ENCODE data around the gene MFN2. TPM values are rescaled to one million over a fixed set of nuclear protein-coding genes. Genes with fewer than 3 reads are reported as not detected.

The MFN2 gene
- total RNA-seq, 2 donors from 2014 or later = 75.2 to 101 TPM

DNA sequence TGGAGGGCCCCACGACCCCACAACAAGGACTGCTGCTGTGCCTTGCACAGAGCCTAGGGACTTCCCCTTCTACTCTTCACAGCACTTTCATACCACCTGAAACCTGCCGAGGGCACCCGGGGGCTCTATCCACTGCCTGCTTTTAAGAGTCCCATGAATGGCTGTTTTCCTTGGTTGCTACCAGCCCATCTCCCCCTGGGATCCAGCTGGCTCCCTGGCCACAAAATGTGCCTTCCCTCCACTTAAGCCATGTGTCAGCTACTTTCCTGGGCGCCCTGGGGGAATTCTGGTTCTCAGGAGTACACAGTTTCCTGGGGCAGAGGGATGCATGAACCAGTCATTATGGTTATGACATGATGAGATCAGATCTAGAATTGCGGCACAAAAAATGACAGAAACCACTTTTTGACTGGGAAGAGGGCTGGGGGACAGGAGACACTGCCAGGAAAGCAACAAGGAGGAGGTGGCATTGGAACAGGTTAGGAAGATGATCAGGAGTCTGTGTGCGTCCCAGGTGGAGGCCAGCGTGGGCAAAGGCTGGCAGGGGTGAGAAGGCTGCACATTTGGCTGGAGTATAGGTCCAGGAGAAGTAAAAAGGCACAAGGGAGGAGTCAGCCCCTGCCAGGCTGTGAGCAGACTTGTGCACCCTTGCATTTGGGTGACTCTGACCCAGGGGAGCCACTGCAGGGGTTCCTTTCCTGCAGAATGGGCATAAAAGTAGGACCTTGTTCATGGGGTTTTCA, 79.6 kb downstream of the MFN2 start:
- peaks cover 6% of the 10 kb centered on the region for H3K36me3 Mint-ChIP-seq
- H3K27ac Mint-ChIP-seq = peak overlapping the region; percentile 57 to 60
- H3K27me3 Mint-ChIP-seq = peaks cover 16 to 24% of the 10 kb centered on the region in 2 donors
- H3K4me1 Mint-ChIP-seq (ENCODE audit: low read depth in 2 of 2) = peaks cover 45 to 51% of the 10 kb centered on the region in 2 donors
- no peaks in the 10 kb centered on the region for H3K9me3 Mint-ChIP-seq
- peak overlapping the region; percentile 59 for H3K4me3 Mint-ChIP-seq
- peak in 1 of 2 donors; percentile 48 for ATAC-seq
- no peak for DNase-seq (ENCODE audit: low spot score)

DNA sequence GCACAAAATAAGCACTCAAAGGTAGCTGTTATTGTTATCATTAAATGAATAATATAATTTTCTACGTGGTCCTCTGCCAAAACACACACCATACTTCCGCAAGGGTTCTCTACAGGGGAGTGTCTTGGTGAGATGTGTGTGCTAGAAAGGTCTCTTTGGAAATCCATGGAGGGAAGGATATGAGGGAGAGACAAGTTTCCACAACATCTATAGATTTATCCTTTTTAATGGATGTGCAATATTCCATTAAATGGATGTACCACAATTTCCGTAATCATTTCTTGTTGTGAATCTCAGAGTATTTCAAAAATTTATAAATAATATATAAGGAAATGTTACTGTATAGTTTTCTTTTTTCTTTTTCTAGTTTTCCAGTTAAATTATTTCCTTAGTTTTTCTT, 80.3 kb downstream of the MFN2 start:
- H3K4me3 Mint-ChIP-seq = no peak overlapping the region
- no peak for ATAC-seq
- H3K27ac Mint-ChIP-seq = peak overlapping the region in 1 of 2 donors; percentile 57
- peaks cover 42 to 49% of the 10 kb centered on the region in 2 donors for H3K4me1 Mint-ChIP-seq (ENCODE audit: low read depth in 2 of 2)
- peaks cover 6% of the 10 kb centered on the region for H3K36me3 Mint-ChIP-seq
- DNase-seq (ENCODE audit: low spot score) = no peak
- H3K27me3 Mint-ChIP-seq = peaks cover 16 to 24% of the 10 kb centered on the region in 2 donors
- H3K9me3 Mint-ChIP-seq = no peaks in the 10 kb centered on the region

Other genes with a start within 250 kb of the MFN2 start
- gene AGTRAP, start 244.3 kb upstream of the MFN2 start, total RNA-seq = 10 to 100 TPM; 40.3 to 52.0 TPM
- not detected for gene C1orf167, start 218.3 kb upstream of the MFN2 start, total RNA-seq
- gene MTHFR, start 174.5 kb upstream of the MFN2 start, total RNA-seq = 10 to 100 TPM; 25.7 to 30.4 TPM
- gene CLCN6, start 174.3 kb upstream of the MFN2 start, total RNA-seq = 10 to 100 TPM; 15.0 to 31.0 TPM
- not detected for gene NPPA, start 132.7 kb upstream of the MFN2 start, total RNA-seq
- gene NPPB, start 121.5 kb upstream of the MFN2 start, total RNA-seq = not detected
- gene KIAA2013, start 54.0 kb upstream of the MFN2 start, total RNA-seq = 10 to 100 TPM; 50.5 to 59.8 TPM
- 10 to 100 TPM; 50.7 to 72.4 TPM for gene PLOD1, start 45.7 kb upstream of the MFN2 start, total RNA-seq
- 100 to 1,000 TPM in 1 of 2 donors, 10 to 100 TPM in 1; 52.5 to 118 TPM for gene MIIP, start 39.1 kb downstream of the MFN2 start, total RNA-seq
- 10 to 100 TPM; 16.3 to 77.3 TPM for gene TNFRSF8, start 82.9 kb downstream of the MFN2 start, total RNA-seq
- gene TNFRSF1B, start 186.5 kb downstream of the MFN2 start, total RNA-seq = 100 to 1,000 TPM; 452 to 479 TPM
- 10 to 100 TPM; 41.8 to 71.7 TPM for gene VPS13D, start 249.6 kb downstream of the MFN2 start, total RNA-seq

All from natural killer cell treated with Interleukin-12 subunit alpha and Interleukin-12 subunit beta and Interleukin-15 and Interleukin-18, amount 100 ng/mL, for 72 hours (primary cell).